Measurements from ENCODE around the gene GPC6.

GRCh38 chr13:93956426-93956825 is 729.8 kb downstream of the GPC6 start:
- TF ChIP-seq CTCF (IDR thresholded peaks at IDR 0.05) (no peak), EHMT2 (IDR thresholded peaks at IDR 0.05; ENCODE audit: low read depth) (no peak), KDM5A (IDR thresholded peaks at IDR 0.05) (no peak)

Data from A549 (cell line).